Pulmonary artery endothelial cell (primary cell): Measurements from ENCODE around the gene CMTM7. TPM values are rescaled to one million over a fixed set of nuclear protein-coding genes. Genes with fewer than 3 reads are reported as not detected.
"Not testable (repeated sequence)": the region's sequence is repeated elsewhere in the genome, so short reads cannot be mapped to it uniquely, and the experiment has no call there.

Experiments used
- DNase-seq: peaks from one replicate; pipeline ENCODE4 v3.0.0-alpha.2; 2011; ENCODE audit warnings: low read depth, low spot score
- total RNA-seq: library from RNA; depleted of rRNA; stranded (reverse); fragments of >200 nt; gene quantifications from 2 replicates; pipeline ENCODE4 v1.2.3, GENCODE V29; 2014

Gene CMTM7
- total RNA-seq, 1 donor from 2014 or later, result 12.6 TPM

DNA sequence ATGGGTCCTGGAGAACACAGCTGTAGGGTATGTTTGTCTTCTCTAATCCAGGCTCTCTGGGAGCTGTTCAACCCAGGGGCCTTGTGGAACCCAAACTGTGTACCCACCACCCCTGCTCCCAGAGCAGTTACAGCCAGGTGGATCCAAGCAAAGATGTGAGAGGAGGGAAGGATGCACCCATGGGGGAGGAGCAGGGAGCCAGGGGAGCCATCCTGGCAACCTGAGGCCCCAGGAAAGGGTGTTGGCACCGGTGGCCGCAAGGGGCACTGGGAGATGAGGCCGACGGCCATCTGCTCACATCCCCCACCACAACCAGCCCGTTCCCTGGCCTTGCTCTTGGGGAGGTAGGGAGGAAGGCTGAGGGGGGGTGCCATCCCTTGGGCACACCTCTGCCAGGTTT is 67.8 kb downstream of the CMTM7 start:
- DNase-seq, result no peak

GRCh38 chr3:32460031-32460749 is 68.5 kb downstream of the CMTM7 start:
- DNase-seq, result no peak

- not testable (repeated sequence) for DNase-seq
These were observed 69.3 kb downstream of the CMTM7 start for GRCh38 chr3:32460817-32461496.

GRCh38 chr3:32462191-32462986 is 70.7 kb downstream of the CMTM7 start:
- DNase-seq, result not testable (repeated sequence)

- DNase-seq, result not testable (repeated sequence)
These were observed 71.8 kb downstream of the CMTM7 start for GRCh38 chr3:32463415-32463814.

DNA sequence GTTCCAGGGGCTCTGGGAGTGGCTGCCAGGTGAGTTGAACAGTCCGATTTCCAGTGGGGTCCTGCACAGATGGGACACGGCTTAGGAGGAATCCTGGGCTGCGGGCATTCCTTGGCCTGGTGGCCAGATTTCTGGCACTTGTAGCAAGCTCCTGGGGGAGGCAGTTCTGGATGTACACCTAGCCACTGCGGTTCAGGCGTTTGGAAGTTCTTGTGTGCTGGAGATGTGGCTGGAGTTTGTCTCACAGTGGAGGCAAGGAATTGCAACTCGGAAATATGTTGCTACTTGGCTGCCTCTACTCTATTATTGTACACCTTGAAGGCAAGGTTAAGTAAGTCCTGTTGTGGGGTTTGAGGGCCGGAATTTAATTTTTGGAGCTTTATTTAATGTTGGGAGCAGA is 73.1 kb downstream of the CMTM7 start:
- DNase-seq, result not testable (repeated sequence)

DNA sequence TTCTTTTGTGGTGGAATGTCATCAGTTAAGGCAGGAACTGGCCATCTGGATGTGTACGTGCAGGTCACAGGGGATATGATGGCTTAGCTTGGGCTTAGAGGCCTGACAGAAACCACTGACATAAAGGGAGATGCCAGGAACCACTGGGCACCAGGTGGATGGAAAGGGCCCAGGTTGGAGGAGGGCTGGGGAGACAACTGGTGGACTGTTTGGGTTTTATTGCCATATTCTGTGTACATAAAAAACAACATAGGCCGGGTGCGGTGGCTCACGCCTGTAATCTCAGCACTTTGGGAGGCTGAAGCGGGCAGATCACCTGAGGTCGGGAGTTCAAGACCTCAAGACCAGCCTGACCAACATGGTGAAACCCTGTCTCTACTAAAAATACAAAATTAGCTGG is 75.2 kb downstream of the CMTM7 start:
- not testable (repeated sequence) for DNase-seq

GRCh38 chr3:32467333-32468070 is 75.8 kb downstream of the CMTM7 start:
- DNase-seq, result peak; percentile 53

DNA sequence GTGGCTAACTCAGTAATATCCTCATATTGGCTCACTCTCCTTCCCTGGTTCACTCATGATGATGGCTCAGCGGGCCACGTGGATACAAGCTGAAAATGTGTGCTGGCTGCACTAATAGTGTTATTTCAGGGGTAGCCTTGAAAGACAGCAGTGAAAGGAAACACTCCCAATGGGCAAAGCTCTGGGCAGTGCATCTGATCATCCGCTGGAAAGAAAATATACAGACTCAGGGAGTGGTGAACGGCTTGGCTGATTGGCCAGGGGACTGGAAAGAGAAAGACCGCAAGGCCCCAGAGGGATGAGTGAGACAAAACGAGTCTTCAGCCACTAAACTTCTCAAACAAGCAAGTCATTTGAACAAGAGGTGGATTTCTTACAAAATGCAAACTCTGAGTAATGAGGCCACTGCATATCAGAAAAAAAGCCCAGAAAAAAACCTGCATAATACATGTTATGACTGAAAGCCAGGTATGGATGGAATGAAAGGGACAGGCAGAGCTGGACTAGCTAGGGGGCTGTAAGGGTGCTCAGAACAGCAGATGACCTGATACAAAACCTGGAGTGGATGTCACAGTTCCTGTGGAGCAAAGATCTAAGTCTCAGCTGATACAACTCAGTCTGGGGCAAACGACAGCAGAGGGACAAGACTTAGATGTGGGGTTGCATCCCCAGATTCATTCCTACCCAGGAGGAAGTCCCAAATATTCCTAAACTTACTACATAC is 77.7 kb downstream of the CMTM7 start:
- no peak for DNase-seq

DNA sequence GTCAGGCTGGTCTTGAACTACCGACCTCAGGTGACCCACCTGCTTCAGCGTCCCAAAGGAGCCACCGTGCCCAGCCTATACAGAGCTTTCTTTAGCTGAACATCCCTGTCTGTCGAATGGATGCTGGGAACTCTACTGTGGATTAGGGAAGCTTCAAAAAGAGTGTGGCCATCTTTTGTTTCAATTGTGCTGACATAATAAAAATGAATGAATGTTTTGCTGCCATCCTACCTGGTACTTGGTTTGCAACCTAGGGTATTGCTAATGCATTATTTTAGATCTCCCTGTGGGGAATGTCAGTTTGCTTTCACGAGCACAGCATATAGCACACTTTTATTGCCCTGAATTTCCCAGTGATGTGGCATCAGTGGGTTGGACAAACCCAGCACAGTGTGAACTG is 78.7 kb downstream of the CMTM7 start:
- DNase-seq, result no peak

DNA sequence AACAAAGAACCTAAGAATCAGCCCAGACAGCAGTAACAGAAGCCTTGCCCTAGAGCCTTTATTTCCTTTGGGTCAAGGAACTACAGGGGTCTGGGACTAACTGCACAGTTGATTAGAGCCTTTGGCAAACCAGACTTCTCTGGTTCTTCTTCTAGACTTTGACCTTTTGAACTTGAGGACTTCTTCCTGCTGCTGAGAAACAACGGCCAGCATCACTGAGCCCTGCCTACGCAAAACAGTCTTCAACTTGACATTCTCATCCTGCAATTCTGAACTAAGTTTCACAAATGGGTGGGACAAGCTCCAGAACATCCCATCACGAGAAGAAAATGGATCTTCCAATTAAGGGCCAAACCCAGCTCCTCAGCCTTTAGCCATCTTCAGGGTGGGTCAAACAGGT is 79.6 kb downstream of the CMTM7 start:
- DNase-seq, result no peak

DNA sequence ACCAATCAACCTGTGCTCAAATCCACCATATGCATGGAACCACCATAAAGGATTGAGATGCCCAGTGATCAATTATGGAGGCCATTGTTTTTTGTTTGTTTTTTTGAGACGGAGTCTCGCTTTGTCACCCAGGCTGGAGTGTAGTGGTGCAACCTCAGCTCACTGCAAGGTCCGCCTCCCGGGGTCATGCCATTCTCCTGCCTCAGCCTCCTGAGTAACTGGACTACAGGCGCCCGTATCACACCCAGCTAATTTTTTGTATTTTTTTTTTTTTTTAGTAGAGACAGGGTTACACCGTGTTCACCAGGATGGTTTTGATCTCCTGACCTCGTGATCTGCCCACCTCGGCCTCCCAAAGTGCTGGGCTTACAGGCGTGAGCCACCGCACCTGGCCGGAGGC is 80.5 kb downstream of the CMTM7 start:
- DNase-seq, result not testable (repeated sequence)

DNA sequence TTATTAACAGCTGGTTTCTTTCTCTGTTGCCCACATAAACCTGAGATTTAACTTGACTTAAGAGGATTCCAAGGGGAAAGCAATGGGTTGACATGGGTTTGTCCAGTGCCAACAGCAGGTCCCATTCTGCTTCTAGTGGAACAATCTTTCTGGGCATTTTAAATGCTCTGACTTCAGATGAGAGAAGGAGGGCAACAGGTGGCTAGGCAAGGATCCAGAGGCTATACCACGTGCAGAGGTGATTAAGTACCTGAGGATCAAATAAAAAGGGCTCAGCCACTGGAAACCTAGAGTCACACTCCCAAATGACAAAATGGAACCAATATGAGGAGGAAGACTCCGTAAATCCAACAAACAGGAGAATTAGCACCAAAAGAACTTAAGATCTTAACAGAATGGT is 82.5 kb downstream of the CMTM7 start:
- no peak for DNase-seq

DNA sequence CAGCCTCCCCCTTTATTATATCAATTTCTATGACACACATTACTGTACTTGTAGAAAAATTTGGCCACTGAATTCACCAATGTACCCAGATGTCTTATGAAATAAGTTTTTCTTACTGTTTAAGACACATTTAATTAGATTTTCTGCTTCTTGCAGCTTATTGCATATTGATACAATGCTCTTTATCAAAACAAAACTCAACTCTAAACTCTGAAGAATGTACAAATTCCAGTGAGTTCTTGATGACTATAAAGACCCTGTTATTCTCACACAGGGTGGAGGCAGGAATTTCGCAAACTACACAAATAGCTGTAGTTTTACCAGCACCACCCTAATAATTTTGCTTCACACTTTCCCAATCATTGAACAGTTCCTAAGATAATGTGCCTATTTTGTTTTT is 89.0 kb downstream of the CMTM7 start:
- no peak for DNase-seq

DNA sequence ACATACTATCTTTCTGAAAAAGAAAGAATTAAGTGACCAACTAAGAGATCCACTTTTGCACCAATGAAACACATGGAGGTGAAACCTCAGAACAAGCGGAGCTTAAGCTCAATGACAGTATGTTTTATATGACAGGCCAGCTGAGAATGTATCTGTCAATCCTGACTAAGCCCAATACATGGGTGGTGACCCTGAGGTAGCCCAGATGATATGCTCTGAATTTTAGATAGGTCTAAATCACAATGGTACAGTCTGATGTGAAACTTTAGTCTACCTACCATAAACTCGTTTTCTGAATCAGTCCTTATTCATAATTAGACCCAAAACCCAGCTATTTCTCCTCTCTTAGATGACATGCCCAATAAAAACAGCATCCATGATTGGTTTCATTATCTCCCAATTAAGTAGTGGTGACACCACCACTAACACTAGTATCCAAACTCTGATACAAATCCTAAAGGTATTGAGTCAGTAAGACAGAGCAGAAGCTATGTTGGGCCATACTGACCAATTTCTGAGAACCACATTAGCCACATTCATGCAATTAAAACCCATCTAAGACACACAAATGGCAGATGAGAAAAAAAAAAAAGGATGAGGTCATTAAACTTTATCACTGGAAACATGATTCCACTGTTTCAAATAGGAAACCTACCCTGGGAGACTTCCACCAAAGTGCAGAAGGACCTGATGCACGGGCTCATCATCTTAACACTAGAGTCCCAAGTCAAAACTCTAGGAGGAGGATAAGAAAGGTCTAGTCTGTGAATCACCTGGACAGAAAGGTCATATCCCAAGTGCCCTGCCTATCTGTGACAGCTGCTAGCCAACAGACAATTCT is 90.4 kb downstream of the CMTM7 start:
- no peak for DNase-seq

GRCh38 chr3:32482693-32483092 is 91.0 kb downstream of the CMTM7 start:
- no peak for DNase-seq

GRCh38 chr3:32483772-32484171 is 92.1 kb downstream of the CMTM7 start:
- DNase-seq, result no peak

GRCh38 chr3:32484436-32484835 is 92.8 kb downstream of the CMTM7 start:
- no peak for DNase-seq

DNA sequence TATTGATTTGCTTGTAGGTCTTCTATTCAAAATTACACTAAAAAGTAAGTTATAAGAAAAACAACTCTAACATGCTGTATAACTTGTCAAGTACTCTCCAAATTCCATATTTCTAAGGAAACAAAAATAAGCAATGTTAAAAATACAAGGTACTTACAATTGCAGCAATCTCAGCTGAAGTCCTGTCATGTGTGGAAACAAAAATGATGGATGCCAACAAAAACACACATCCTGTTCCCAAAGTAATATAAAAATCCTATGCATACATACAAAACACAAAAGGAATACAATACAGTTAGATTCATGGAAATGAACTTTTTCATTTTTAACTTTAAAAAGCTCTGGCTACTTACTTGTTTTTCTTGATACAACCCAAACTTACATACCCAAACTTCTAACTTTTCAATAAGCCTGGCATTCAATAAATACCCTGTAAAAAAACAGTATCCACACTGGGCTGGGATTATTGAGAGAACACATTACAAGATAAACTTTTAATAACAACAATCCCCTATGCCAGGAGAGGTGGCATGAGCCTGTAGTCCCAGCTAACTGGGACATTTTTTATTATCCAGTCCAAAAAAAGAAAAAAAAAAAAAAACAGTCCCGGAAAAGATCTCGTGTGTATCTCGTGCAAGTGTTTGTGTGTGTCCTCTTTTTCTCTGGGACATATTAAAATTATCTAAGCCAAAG is 96.3 kb downstream of the CMTM7 start:
- no peak for DNase-seq
